HepG2 (cell line): ENCODE measurements around the gene MYL3. TPM values are rescaled to one million over a fixed set of nuclear protein-coding genes. Genes with fewer than 3 reads are reported as not detected.

Experiments
- ETV6 ChIP-seq: sonication (generic); formaldehyde crosslinking; conservative IDR thresholded peaks from 2 replicates; pipeline ENCODE4 v1.4.0; 2020; ENCODE audit warnings: missing genetic modification reagents
- MEIS1 ChIP-seq: sonication (generic); formaldehyde crosslinking; IDR thresholded peaks from 2 replicates; pipeline ENCODE4 v1.9.0; 2021; ENCODE audit warnings: mild to moderate bottlenecking, missing genetic modification reagents, moderate library complexity, borderline replicate concordance
- SNAPC4 ChIP-seq: sonication (generic); formaldehyde crosslinking; IDR thresholded peaks from 2 replicates; pipeline ENCODE4 v1.4.0; 2020; ENCODE audit warnings: mild to moderate bottlenecking, missing genetic modification reagents
- ZBTB1 ChIP-seq: sonication (generic); formaldehyde crosslinking; IDR thresholded peaks from 2 replicates; pipeline ENCODE4 v1.4.0; 2020; ENCODE audit warnings: missing genetic modification reagents, borderline replicate concordance
- ZBTB14 ChIP-seq: sonication (generic); formaldehyde crosslinking; IDR thresholded peaks from 2 replicates; pipeline ENCODE4 v1.4.0; 2020; ENCODE audit warnings: missing genetic modification reagents
- ZNF274 ChIP-seq: sonication (generic); formaldehyde crosslinking; IDR thresholded peaks from 2 replicates; pipeline ENCODE4 v1.5.1; 2020; ENCODE audit warnings: mild to moderate bottlenecking, missing genetic modification reagents
- polyA plus RNA-seq, 8 experiments: library from polyadenylated mRNA; depleted of rRNA in 3 of 8; stranded (reverse) in 7 of 8; unstranded in 1 of 8; fragments of >200 nt; fragmentation: Illumina TruSeq in 4 of 8; extraction: Trizol in 4 of 8; gene quantifications; 2 replicates each; pipeline versions ENCODE4 v1.2.1 to v1.2.3, GENCODE V29; 2011 to 2016; ENCODE audit warnings: low read depth in 4 of 8, missing spikeins in 1 of 8, mixed read lengths in 1 of 8; ENCODE audit not compliant: insufficient read depth in 1 of 8
- total RNA-seq, 5 experiments: library from RNA; depleted of rRNA; stranded (reverse); fragments of >200 nt; fragmentation: Illumina TruSeq; extraction: Trizol; gene quantifications; 2 replicates each; pipeline ENCODE4 v1.2.3, GENCODE V29; 2016; ENCODE audit warnings: low read depth in 1 of 5

Gene MYL3
- total and polyA plus RNA-seq, 2 of the 13 experiments (the other 11 are each of a cell fraction or from before 2014, with no cell fraction given): not detected

- no peak for TF ChIP-seq ZBTB14 (CRISPR knock-in tag)
- no peak for TF ChIP-seq ZBTB1 (CRISPR knock-in tag)
- no peak for TF ChIP-seq SNAPC4 (CRISPR knock-in tag)
- no peak for TF ChIP-seq MEIS1 (CRISPR knock-in tag)
- TF ChIP-seq ETV6 (CRISPR knock-in tag): no peak
- no peak for TF ChIP-seq ZNF274 (CRISPR knock-in tag)
Observed at GRCh38 chr3:46909535-46910161, 46.4 kb upstream of the MYL3 start (continued).
